ENCODE data around the gene TBC1D14.
"Not testable (repeated sequence)": the region's sequence is repeated elsewhere in the genome, so short reads cannot be mapped to it uniquely, and the experiment has no call there.

Gene TBC1D14

DNA sequence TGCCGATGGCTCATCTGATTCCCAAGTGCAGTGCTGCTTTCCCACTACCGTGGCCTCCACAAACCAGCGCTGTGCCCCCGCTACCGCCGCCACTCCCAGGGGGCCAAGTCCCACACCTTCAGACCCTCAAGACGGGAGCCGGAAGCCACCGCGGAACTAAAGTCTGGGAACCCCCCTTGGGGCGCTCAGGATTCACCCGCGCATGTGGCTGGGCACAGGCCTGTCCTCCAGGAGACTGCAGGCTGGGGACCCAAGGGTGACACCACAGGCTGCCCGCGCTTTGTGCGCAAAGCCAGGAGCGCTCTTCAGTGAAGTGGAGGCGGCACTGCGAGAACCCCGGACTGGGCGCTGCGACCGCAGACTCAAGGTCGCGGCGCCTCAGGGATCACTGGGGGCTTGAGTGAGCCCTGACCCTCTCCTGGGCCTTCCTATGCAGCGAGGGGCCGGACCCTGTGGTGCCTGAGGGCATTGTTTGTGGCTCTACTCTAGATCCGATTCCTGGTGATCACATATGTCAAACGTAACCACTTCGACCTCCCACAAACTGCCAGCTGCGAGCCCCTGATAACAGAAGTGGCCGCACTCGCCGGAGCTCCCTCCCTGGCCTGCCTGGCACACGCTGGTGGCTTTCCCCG lies 20.4 kb upstream of the TBC1D14 start:
- FAIRE-seq: no peak
- no peak for DNase-seq (ENCODE audit: extremely low spot score, insufficient read length, low read depth)

DNA sequence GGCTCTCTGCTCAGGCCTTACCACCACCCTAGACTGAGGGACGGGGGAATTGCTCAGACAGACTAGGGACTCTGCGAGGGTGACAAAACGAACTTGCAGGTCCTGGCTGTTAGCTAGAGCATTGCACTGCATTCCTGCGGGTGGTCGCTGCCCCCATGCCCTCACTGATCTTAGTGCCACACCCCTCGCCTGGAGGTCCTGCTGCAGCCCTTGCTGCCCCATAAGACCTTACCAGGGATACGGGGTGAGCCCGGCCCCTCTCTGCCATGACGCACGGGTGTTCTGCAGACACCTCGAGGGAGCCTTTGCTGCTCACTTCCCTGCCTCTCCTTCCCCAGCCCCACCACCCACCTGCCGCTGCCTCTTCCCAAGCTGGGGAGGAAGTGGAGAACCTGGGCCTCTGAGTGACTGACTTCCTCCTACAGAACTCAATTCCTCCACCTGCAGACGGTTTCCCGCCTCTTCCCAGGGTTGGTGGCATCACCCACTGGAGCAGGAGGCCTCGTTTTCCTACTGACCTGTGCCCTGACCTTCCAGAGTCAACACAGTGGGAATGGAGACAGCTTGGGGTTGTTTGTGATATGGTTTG lies 19.8 kb upstream of the TBC1D14 start:
- DNase-seq (ENCODE audit: extremely low spot score, insufficient read length, low read depth) (no peak), FAIRE-seq (no peak)

DNA sequence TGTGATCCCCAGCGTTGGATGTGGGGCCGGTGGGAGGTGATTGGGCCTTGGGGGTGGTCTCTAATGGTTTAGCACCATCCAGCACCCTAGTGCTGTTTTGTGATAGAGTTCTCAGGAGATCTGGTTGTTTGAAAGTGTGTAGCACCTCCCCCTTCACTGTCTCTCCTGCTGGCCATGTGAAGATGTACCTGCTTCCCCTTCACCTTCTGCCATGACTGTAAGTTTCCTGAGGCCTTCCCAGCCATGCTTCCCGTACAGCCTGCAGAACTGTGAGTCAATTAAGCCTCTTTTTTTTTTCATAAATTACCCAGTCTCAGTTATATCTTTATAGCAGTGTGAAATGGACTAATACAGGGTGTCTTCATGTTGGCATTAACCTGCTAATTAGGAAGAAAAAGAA lies 19.3 kb upstream of the TBC1D14 start:
- DNase-seq (ENCODE audit: extremely low spot score, insufficient read length, low read depth) (no peak), FAIRE-seq (no peak)

DNA sequence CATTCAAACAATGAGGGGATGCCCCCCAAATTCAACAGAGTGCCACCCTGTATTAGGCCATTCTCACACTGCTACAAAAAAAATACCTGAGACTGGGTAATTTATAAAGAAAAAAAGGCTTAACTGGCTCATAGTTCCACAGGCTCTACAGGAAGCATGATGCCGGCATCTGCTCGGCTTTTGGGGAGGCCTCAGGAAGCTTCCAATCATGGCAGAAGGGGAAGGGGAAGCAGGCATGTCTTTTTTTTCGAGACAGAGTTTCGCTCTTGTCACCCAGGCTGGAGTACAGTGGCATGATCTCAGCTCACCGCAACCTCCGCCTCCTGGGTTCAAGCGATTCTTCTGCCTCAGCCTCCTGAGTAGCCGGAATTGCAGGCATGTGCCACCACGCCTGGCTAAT lies 18.7 kb upstream of the TBC1D14 start:
- not testable (repeated sequence) for FAIRE-seq; DNase-seq (ENCODE audit: extremely low spot score, insufficient read length, low read depth)

DNA sequence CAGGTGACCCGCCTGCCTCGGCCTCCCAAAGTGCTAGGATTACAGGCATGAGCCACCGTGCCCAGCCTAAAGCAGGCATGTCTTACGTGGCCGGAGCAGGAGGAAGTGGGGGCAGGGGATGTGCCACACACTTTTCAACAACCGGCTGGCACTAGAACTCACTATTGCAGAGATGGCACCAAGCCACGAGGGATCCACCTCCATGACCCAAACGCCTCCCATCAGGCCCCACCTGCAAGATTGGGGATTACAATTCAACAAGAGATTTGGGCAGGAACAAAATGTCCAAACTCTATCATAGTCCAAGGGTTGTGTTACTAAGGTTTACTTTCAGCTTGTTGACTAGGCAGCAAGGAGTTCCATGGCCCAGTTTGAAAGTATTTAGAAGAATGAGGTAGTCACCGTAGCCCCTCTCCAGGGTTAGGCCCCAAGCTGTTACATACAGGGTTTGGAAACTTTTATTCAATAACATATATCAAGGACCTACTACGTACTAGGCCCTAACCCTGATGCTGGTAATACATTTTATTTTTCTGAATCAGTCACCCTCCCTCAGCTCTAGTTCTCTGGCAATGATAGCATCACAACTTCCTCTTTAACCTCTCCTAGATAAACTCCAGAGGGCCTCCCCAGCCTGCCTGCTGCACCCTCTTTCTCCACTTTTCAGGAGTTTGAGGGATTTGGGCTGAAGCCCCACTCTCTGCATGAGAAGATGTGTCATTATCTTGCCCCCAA lies 18.0 kb upstream of the TBC1D14 start:
- DNase-seq (ENCODE audit: extremely low spot score, insufficient read length, low read depth): no peak

DNA sequence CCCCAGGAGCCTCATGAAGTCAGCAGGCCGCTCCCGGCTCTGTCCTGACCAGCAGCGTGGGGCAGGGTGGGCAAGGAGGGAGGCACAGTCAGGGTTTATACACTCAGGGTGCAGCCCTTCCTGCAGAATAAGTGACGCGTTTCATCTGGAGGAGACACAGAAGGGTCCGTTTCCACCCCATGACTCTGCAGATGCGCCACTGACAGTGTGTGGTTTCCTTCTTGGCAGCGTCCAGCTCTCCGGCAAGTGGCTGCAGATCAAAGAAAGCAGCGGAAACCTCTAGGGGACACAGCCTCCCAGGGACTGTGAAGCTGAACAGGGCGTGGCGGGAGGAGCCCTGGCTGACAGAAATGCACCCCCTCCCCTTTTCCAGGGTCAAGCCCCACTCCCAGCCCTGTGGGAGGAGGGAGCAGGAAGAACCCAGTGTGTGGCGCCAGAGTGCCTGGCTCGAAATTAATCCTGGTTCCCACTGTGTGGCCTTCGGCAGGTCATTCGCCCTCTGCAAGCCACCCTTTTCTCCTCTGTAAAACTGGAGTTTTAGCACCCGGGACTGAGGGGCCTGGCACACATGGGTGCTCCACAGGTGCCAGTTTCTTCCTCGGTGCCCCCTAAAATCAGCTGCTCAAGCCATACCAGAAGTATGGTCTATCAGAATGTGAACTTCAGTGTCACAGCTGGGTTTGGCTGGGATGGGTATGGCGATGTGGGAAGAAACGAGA lies 17.3 kb upstream of the TBC1D14 start:
- no peak for FAIRE-seq
- DNase-seq (ENCODE audit: extremely low spot score, insufficient read length, low read depth): no peak

More for the DNA sequence above, 18.0 kb upstream of the TBC1D14 start:
- no peak for FAIRE-seq

DNA sequence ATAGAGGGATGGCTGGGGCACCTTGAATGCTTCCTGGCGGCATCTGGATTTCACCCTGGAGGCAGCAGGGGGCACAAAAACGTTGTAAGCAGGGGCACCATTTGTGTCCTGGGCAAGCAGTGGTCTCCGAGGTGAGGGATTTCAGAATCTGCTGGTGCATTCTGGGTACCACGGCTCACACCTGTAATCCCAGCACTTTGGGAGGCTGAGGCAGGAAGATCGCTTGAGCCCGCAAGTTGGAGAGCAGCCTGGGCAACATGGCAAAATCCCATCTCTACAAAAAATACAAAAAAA lies 16.8 kb upstream of the TBC1D14 start:
- no peak for FAIRE-seq

DNA sequence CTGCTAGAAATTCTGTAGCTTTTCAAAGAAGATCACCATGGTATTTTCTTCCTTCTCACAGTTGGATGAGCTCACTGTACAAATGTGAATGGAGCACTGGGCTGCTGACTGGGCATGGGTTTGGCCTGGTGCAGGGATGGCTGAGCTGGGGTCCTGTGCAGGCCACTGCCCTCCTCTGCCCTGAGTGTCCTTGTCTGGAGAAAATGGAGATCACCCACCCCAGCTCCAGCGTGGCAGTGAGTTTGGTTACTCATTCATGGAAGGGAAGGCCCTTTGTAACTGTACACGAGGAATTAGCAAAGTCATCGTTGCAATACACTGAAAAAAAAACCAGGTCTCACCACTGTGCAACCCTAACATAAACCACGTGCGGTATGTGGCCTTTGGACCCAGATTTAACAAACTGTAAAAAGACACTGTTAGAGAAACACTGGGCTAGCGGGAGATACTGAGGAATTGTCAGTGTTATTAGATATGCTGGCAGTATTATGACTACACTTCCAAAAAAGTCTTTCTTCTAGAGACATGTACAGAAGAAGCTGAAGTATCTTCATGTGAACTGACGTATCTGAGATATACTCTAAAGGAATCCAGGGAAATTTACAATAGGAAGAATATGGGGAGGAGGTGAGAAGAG lies 16.1 kb upstream of the TBC1D14 start:
- DNase-seq (ENCODE audit: extremely low spot score, insufficient read length, low read depth) (no peak), FAIRE-seq (no peak)

More for the DNA sequence above, 16.8 kb upstream of the TBC1D14 start:
- DNase-seq (ENCODE audit: extremely low spot score, insufficient read length, low read depth): no peak

DNA sequence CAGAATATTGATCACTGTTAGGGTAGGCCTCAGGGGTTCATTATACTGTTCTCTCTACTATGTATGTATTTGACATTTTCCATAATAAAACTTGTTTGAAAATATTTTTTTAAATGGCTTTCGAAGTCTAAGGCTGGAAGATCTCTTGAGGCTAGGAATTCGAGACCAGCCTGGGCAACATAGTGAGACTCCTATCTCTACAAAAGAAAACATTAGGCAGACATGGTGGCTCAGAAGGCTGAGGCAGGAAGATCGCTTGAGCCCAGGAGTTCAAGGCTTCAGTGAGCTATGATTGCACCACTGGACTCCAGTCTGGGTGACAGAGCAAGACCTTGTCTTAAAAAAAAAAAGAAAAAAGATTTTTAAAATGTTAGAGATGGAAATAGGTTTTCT lies 15.5 kb upstream of the TBC1D14 start:
- FAIRE-seq: no peak
- no peak for DNase-seq (ENCODE audit: extremely low spot score, insufficient read length, low read depth)

DNA sequence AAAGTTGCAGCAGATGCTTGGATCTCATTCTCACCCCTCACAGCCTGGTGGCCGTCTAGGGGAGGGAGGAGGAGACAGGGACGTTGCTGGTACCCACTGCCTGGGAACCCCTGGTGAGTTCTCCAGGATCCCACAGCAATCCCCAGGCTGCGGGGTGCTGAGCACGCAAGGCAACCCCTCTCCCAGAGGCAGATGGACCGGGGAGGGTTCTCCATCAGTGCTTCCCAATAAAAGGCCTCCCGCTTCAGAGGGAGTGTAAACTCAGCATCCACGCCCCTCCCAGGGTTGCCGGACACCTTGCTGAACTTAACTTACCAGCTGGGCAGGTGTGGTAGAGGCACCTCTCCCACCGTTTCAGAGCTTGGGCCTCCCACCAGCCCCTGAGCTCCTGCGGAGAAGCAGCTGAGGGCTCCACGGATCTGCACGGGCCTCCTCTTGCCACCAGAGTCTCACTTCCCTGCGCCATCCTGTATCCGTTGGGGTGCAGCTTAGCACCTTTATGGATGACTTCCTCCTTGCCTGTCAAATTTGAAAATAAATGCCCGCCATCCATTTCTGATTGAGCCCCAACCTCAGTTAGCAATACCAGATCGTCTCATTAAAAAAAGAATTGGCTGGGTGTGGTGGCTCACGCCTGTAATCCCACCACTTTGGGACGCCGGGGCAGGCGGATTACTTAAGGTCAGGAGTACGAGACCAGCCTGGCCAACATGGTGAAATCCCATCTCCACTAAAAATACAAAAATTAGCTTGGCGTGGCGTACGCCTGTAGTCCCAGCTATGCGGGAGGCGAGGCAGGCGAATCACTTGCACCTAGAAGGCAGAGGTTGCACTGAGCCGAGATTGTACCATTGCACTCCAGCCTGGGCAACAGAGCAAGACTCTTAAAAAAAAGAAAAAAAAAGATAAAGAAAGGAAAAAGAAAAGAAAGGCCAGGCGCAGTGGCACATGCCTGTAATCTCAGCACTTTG lies 14.8 kb upstream of the TBC1D14 start:
- FAIRE-seq (no peak), DNase-seq (ENCODE audit: extremely low spot score, insufficient read length, low read depth) (no peak)

DNA sequence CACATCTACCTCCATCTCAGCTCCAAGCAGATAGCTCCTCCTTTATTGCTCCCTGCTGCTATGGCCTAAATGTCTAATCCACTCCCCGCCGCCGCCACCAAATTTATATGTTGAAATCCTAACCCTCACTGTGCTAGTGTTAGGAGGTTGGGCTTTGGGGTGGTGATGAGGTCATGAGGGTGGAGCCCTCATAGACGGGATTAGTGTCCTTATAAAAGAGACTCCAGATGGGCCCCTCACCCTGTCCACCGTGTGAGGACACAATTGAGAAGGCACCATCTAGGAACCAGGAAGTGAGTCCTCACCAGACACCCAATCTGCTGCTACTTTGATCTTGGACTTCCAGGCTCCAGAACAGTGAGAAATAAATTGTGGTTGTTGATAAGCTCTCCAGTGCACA lies 13.6 kb upstream of the TBC1D14 start:
- FAIRE-seq: no peak
- DNase-seq (ENCODE audit: extremely low spot score, insufficient read length, low read depth): no peak

DNA sequence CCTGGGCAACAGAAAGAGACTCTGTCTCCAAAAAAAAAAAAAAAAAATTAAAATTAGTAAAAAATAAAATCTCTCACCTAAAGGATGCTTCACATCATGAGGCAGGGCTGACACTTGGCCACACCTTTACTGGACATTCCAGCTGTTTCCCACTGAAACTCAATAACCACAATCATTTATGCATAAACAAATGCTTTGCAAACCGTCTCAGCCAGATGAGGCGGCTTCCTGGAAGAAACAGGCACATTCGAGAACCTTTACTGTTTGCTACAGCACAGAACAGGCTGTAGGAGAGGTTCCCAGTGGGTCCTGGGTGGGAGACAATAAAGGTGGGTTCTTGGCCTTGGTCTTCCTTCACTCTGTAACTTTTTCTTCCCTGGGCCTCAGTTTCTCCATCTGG lies 10.9 kb upstream of the TBC1D14 start:
- FAIRE-seq: no peak

DNA sequence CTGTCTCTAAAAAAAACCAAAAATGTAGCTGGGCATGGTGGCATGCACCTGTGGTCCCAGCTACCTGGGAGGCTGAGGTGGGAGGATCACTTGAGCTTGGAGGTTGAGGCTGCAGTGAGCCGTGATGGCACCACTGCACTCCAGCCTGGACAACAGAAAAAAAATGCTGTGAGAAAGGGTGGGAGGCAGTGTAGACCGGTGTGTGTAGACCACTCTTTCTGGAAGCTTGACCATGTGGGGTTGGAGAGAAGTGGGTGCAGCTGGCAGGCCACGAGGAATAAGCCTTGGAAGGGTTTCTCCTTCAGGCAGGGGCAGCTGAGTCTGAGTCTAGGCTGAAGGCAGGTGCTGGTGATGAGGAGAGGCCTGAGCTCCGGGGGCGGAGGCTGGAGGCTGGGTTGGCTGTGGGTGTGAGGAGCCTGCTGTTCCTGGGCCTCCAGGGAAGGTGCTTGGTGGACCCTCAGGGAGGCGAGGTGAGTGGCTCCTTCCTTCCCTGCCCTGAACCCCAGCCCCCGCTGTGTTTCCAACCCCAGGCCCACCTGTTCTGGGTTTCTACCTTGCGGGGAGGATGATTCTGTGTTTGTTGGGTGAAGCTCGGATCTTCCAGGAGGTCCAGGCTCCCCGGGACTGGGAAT lies 9.3 kb upstream of the TBC1D14 start:
- FAIRE-seq (no peak), DNase-seq (ENCODE audit: extremely low spot score, insufficient read length, low read depth) (no peak)

More for the DNA sequence above, 10.9 kb upstream of the TBC1D14 start:
- DNase-seq (ENCODE audit: extremely low spot score, insufficient read length, low read depth): no peak

DNA sequence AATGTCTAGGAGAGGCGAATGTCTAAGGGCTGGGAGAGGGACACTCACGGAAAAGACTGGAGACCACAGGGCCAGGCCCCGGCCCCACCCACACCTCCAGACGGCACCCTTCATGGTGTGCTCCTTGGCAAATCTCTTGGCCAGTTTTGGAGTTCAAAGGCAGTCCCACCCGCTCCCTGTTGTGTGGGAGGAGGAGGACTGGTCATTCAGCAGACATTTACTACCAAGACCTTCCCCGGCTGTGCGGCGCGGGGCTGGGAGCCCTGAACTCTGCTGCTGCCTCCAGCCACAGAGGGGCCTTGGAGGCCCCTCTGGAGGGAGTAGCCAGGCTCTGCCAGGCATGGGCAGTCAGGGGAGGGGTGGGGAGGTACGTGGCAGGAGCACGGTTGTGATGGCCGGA lies 8.7 kb upstream of the TBC1D14 start:
- FAIRE-seq: no peak
- no peak for DNase-seq (ENCODE audit: extremely low spot score, insufficient read length, low read depth)

DNA sequence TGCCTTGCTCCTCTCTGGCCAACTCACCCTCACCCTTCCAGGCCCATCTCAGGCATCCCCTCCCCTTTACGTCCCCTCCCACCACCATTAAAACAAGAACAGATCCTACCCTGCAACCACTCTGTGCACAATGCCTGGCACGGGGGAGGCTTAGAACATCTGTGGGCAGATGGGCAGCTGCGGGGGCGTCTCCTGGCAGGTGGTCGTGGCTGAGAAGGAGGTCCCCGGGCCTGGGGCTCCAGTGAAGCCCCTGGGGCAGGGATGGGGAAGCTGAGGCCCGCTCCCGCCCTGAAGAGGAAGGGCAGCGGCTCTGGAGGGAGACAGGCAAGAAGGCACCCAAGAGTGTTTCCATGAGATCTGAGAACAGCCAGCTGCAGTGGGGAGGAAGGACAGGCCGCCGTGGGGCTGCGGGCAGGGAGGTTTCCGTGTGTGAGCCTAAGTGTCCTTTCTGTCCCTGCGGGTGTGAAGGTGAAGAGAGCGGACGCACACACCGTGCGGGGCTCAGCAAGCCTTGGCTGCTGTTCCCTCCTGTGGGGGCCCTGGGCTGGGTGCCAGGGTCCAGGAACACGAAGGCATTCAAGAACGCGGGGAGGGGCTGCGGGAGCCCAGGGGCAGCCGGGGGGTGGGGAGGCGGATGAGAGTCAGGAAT lies 7.8 kb upstream of the TBC1D14 start:
- no peak for FAIRE-seq
- DNase-seq (ENCODE audit: extremely low spot score, insufficient read length, low read depth): no peak

DNA sequence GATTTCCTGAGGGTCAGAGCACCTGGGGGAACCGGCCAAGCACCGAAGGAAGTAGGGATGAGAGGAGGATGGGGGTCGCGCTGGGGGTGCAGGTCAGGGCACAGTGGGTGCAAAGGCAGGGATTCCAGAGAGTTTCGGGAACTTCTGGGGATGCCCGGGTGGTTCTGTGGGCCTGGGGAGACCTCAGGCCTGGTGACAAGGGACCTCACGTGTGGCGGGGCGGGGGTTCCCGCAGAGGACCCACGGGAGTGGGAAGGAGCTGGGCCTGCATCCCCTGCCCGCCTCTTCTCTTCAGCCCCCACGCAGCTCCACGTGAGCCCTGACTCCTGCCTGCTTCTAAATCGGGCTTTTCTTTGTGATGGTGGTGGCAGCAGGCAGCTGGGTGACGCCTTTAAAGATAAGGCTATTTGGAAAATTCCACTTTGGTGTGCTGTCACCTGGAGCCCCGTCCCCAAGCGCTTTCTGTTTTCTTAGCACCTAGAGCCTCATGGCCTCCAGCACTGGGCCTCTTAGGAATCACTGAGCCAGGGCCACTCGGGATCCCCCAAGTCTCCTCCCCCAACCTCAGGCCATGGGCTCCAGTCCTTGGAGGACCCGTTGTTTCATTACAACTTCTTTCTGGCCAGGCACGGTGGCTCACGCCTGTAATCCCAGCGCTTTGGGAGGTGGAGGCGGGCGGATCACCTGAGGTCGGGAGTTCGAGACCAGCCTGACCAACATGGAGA lies 7.1 kb upstream of the TBC1D14 start:
- no peak for FAIRE-seq
- DNase-seq (ENCODE audit: extremely low spot score, insufficient read length, low read depth): no peak

DNA sequence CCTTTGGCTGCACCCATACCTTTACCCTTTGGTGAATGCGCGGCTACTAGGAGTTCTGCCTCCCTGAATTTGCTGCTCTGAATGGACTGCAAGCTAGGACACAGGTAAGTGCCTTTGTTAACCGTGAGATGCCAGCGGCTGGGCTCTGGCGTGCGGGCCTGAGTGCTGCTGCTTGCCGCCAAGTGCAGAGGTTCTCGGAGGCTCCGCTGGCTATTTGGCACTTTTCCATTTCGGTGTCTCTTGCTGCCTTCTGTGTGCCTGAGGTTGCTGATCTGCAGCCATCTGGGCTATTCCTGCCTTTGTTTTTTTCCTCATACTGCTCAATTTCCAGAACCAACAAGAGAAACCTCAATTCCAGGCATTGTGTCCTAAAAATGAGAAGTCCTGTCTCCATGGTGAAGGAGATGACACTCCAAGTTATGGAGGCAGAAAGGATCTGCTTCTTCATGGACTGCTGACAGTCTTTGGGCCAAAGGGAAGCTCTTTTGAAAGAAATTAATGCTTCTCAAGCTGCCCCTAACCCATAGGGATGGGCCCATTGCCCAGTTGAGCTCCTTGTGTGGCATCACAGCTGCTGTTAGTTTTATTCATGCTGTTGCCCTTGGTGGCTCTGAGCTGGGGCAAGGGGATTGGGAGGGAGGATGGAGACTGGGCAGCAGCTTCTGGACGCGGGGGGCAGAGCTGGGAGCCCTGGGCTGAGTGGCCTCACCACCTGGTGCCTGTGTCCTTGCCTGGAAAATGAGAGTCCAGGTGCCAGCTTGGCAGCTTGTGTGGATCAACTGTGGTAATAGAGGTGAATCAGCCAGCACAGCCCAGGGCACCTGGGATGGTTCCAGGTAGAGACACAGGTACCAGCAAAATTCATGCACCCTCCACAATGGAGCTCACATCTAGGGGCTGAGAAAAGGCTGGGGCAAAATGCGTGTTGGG lies 3.8 kb upstream of the TBC1D14 start:
- no peak for FAIRE-seq

More for the DNA sequence above, 3.8 kb upstream of the TBC1D14 start:
- DNase-seq (ENCODE audit: extremely low spot score, insufficient read length, low read depth): no peak
